A549 (cell line): ENCODE data around the gene GPATCH4.

Experiments
- CTCF ChIP-seq: fragments of >200 bp; sonication (Bioruptor Twin); formaldehyde crosslinking; IDR thresholded peaks from 3 replicates; pipeline ENCODE4 v1.5.1; 2016
- E2F6 ChIP-seq: IDR thresholded peaks from 2 replicates; pipeline ENCODE4 v1.6.1; 2012; ENCODE audit warnings: low read depth, borderline replicate concordance
- EP300 ChIP-seq, 2 experiments: fragments of >200 bp; sonication (Bioruptor Twin); formaldehyde crosslinking; IDR thresholded peaks; 2 replicates in 1 of 2; 3 replicates in 1 of 2; pipeline ENCODE4 v1.6.1; 2016 to 2017
- FOXS1 ChIP-seq: fragments of 250-450 bp; sonication (Bioruptor Pico); IDR thresholded peaks from 2 replicates; pipeline ENCODE4 v1.5.0; 2020; ENCODE audit warnings: mild to moderate bottlenecking, moderate library complexity
- HDAC2 ChIP-seq: fragments of 200-600 bp; sonication (generic); IDR thresholded peaks from 2 replicates; pipeline ENCODE4 v1.6.1; 2016
- HOXA7 ChIP-seq: fragments of 250-450 bp; sonication (Bioruptor Pico); IDR thresholded peaks from 2 replicates; pipeline ENCODE4 v1.5.0; 2020; ENCODE audit warnings: mild to moderate bottlenecking, moderate library complexity
- JUN ChIP-seq, 2 experiments: fragments of >200 bp; sonication (Bioruptor Twin); formaldehyde crosslinking; IDR thresholded peaks; 2 replicates in 1 of 2; 3 replicates in 1 of 2; pipeline ENCODE4 v1.6.1; 2016 to 2017
- NPAS2 ChIP-seq: fragments of 250-450 bp; sonication (Bioruptor Pico); IDR thresholded peaks from 2 replicates; pipeline ENCODE4 v1.8.0; 2022; ENCODE audit warnings: mild to moderate bottlenecking, moderate library complexity, borderline replicate concordance
- PHF8 ChIP-seq: fragments of 200-600 bp; sonication (generic); IDR thresholded peaks from 2 replicates; pipeline ENCODE4 v1.6.1; 2016; ENCODE audit warnings: low read depth, mild to moderate bottlenecking, antibody characterized with exemption, moderate library complexity, borderline replicate concordance
- POLR2A ChIP-seq: IDR thresholded peaks from 2 replicates; pipeline ENCODE4 v1.6.1; 2012; ENCODE audit warnings: mild to moderate bottlenecking, low read length
- RFX5 ChIP-seq: fragments of 450-650 bp; IDR thresholded peaks from 2 replicates; pipeline ENCODE4 v1.7.1; 2014; ENCODE audit warnings: antibody characterized with exemption, mild to moderate bottlenecking, moderate library complexity
- SMC3 ChIP-seq: fragments of >200 bp; sonication (Bioruptor Twin); formaldehyde crosslinking; IDR thresholded peaks from 3 replicates; pipeline ENCODE4 v1.6.1; 2018; ENCODE audit warnings: inconsistent platforms
- SREBF2 ChIP-seq: fragments of 450-650 bp; IDR thresholded peaks from 2 replicates; pipeline ENCODE4 v1.6.1; 2014; ENCODE audit warnings: mild to moderate bottlenecking, moderate library complexity
- TF ChIP-seq, protein P1 (sequence below): fragments of 200-600 bp; sonication (generic); IDR thresholded peaks from 2 replicates; pipeline ENCODE4 v1.6.1; 2016; ENCODE audit warnings: antibody characterized with exemption, mild to moderate bottlenecking, moderate library complexity

DNA sequence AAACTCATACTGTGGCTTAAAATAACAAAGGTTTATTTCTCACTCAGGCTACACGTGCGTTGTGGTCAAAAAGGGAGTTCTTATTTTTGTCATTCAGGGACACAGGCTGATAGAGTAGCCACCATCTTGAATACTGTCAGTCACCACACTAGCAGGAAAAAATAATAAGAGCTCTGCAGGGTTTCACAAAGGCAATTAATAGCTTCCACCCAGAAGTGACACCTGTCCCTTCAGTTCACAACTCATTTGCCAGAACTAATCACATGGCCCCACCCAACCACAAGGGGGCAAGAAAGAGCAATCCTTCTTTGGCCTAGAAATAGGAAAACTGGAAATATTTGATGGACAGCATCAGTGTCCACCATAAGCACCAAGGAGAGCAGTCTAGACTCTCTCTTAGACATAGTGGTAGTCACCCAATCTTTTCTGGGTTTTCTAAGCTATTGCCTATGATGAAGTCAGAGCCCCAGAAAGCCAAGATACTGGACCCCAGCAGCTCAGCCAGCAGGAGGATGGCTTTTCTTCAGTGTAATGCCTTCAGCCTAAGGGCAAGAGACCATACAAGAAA is 26.1 kb upstream of the GPATCH4 start:
- TF ChIP-seq CTCF (peak; percentile 70), HOXA7 (CRISPR knock-in tag) (no peak), POLR2A (no peak), PHF8 (no peak), JUN (IDR thresholded peaks at IDR 0.05) (no peak), E2F6 (no peak), SMC3 (peak; percentile 47; the same call in 2 of the 3 replicates), HDAC2 (no peak), FOXS1 (no peak), EP300 (IDR thresholded peaks at IDR 0.05) (no peak), NPAS2 (CRISPR knock-in tag) (no peak), SREBF2 (no peak), RFX5 (no peak)
- TF ChIP-seq, protein P1, sequence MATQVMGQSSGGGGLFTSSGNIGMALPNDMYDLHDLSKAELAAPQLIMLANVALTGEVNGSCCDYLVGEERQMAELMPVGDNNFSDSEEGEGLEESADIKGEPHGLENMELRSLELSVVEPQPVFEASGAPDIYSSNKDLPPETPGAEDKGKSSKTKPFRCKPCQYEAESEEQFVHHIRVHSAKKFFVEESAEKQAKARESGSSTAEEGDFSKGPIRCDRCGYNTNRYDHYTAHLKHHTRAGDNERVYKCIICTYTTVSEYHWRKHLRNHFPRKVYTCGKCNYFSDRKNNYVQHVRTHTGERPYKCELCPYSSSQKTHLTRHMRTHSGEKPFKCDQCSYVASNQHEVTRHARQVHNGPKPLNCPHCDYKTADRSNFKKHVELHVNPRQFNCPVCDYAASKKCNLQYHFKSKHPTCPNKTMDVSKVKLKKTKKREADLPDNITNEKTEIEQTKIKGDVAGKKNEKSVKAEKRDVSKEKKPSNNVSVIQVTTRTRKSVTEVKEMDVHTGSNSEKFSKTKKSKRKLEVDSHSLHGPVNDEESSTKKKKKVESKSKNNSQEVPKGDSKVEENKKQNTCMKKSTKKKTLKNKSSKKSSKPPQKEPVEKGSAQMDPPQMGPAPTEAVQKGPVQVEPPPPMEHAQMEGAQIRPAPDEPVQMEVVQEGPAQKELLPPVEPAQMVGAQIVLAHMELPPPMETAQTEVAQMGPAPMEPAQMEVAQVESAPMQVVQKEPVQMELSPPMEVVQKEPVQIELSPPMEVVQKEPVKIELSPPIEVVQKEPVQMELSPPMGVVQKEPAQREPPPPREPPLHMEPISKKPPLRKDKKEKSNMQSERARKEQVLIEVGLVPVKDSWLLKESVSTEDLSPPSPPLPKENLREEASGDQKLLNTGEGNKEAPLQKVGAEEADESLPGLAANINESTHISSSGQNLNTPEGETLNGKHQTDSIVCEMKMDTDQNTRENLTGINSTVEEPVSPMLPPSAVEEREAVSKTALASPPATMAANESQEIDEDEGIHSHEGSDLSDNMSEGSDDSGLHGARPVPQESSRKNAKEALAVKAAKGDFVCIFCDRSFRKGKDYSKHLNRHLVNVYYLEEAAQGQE, result peak; percentile 69; the same call in 1 of the 2 replicates
